HG03108 (cell line): ENCODE data around the gene ZNF473.
"Not testable (repeated sequence)": the region's sequence is repeated elsewhere in the genome, so short reads cannot be mapped to it uniquely, and the experiment has no call there.

Experiments
- ATAC-seq: cut with Tn5 transposase; IDR thresholded peaks from one replicate; pipeline ENCODE4 v1.9.1; 2021; ENCODE audit warnings: moderate library complexity; ENCODE audit not compliant: unreplicated experiment

ZNF473 gene

DNA sequence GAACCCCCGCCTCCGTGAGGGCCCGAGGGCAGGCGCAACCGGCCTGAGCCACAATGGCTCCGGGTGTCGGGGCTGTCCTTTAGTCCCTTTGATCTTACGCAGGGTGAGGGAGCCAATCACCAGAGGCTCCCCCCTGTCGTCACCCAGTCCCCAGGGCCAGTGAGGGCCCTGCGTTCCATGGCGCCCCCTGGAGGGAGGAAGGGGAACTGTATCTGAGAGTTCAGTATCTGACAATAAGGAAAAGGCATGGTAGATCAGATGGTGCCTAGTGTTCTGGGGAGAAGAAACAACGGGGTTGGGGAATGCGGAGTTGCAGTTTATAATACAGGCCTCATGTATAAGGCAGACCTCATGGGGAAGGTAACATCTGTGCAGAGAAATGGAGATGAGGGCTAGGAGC is 72.1 kb downstream of the ZNF473 start:
- ATAC-seq, result not testable (repeated sequence)

DNA sequence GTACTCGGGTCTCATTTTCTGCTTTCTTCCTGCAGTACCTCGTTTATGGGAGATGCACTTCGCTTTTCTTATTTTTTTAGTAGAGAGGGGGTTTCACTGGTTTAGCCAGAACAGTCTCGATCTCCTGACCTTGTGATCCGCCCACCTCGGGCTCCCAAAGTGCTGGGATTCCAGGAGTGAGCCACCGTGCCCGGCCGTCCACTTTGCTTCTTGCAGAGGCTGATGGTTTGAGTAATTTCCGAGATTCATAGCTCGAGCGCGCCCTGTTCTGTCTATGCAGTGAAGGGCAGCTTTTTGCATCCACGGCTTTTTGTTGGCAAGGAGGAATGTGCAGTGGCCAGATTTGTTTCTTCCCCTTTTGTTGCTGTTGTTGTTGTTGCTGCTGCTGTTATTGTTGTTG is 73.1 kb downstream of the ZNF473 start:
- not testable (repeated sequence) for ATAC-seq

DNA sequence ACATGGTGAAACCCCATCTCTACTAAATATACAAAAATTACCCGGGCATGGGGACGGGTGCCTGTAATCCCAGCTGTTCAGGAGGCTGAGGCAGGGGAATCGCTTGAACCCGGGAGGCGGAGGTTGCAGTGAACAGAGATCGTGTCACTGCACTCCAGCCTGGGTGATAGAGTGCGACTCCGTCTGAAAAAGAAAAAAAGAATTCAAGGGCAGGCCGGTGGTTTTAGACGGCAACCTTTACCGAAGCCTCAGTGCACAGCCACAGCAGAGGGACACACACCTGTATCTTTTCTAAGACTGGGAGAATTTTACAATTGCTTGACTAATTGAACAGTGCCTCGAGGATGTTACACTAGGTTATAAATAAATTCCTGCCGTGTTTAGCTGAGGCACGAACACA is 73.9 kb downstream of the ZNF473 start:
- ATAC-seq, result not testable (repeated sequence)

DNA sequence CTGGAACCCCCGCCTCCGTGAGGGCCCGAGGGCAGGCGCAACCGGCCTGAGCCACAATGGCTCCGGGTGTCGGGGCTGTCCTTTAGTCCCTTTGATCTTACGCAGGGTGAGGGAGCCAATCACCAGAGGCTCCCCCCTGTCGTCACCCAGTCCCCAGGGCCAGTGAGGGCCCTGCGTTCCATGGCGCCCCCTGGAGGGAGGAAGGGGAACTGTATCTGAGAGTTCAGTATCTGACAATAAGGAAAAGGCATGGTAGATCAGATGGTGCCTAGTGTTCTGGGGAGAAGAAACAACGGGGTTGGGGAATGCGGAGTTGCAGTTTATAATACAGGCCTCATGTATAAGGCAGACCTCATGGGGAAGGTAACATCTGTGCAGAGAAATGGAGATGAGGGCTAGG is 75.1 kb downstream of the ZNF473 start:
- ATAC-seq, result not testable (repeated sequence)
